CD4-positive, alpha-beta T cell treated with Interleukin-1 beta for 1 hour (primary cell): Measurements from ENCODE around the gene GPATCH2.
"Not testable (repeated sequence)": the region's sequence is repeated elsewhere in the genome, so short reads cannot be mapped to it uniquely, and the experiment has no call there.

Experiments used
- DNase-seq, 2 donors: peaks; one replicate each; pipeline ENCODE4 v3.0.0-alpha.2; 2020 to 2022

The GPATCH2 gene

DNA sequence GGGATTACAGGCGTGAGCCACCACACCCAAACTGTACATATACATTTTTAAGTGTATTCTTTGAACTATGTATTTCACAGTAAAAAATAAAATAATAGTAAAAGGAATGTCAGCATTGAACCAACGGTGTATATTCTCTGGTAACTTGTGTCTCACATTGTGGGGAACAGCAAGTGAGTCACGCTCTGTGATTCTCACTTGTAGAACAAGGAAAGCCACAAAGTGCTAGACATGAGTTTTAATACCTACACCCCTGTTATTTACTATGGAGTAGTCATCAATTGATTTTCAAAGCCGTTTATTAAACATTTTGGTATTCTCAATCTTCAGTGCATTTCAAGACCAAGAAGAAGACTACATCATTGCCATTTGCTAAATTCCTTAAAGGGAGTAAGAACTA lies 197.2 kb downstream of the GPATCH2 start:
- DNase-seq: no peak

DNA sequence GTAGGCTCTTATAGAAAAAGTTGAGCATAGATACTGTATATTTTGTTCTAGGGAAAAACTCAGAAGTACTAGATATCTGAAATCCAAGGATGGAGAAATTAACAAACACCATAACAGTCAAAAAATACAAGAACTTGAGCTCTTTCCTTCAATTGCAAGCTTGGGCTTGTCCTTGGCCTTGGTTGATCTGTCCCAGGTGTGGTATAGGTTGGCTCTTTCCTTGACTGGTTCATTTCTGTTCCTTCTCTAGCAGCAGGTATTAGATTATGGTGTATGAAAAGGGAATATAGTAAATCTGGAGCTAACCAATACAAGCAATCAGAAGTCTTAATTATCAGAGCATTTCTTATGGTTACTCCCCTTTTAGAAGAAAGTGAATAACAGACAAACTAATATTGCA lies 198.6 kb downstream of the GPATCH2 start:
- no peak for DNase-seq

GRCh38 chr1:217431395-217431794 lies 199.5 kb downstream of the GPATCH2 start:
- DNase-seq: no peak

DNA sequence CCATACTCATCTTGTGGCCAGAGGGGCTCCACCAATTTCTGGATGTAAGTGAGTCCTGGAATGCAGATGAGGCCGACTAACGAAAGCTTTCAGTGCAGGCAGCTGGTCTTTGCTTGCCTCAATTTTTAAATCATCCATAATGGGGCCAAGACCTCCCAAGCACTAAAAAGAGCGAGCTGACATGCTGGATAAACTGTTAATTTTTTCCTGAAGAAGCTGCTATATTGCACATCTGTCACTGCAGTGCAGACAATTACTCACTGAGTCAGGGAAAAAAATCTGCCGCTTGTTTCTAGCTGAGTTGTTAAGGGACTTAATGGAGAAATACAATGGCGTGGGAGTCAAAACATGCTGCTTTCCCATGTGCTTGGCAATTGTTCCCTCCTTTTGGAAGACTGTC lies 205.5 kb downstream of the GPATCH2 start:
- DNase-seq: no peak

GRCh38 chr1:217419194-217419551 lies 211.7 kb downstream of the GPATCH2 start:
- DNase-seq: no peak

DNA sequence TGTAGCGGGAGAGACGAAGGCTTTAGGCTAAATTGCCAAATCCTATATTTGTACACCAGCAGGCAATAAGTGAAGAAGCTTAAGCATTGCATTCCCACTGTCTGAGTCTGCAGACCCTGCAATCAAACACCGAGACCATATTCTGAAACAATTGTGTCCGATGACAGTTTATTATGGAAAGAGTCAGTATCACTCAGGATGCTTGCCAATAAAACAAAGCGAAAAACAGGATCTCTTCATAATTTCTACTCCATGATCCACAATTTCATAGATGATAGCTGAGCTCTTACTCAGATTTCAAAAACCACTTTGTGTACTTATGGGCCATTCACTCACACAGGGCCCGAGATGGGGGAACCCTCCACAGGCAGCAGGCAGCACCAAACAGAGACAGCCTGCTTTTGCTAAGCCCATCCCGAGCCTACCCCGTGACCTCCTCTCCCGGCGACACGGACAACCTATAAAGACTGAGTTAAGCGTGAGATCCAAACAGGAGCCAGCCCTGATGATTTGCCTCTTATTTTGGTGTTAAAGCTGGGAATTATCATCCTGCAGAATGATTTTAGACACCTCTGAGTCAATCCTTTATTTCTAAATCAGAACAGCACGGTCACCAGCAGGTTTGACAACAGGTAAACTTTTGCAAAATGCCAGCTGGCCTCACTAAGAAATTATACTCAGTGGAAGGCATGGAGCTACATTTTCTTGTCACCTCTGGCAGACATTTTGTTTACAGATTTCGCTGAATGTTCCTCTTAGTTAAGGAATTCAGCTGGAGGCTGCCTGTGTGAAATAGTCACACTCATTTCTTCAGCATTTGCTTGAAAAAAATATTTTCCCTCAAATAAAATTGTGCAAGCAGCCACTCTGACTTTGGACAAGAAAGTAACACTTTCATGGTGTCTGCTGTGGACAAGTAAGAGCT lies 212.4 kb downstream of the GPATCH2 start:
- no peak for DNase-seq

- DNase-seq: no peak
Measured at GRCh38 chr1:217417363-217417762, 213.5 kb downstream of the GPATCH2 start.

GRCh38 chr1:217407534-217408001 lies 223.3 kb downstream of the GPATCH2 start:
- no peak for DNase-seq

- no peak for DNase-seq
Measured at GRCh38 chr1:217403026-217403720, 227.7 kb downstream of the GPATCH2 start.

- DNase-seq: no peak
Measured at GRCh38 chr1:217402301-217402700, 228.6 kb downstream of the GPATCH2 start.

DNA sequence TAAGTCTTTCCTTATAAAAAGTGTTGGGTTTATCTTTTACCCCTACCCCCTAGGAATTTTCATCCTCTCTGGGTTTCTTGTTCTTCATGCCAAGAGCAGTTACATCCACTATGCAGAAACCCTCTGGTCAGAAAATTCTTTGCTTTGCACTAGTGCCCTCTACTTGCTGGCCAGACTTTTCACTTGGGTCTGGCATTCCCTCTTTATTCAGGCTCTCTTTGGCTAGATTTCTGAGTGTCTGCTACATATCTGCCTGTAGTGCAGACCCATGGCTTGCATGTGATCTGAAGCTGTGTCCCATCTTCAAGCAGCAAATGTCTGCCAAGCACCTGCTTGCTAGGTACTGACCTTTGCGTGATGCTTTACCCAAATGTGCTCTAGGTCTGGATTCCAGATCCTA lies 237.0 kb downstream of the GPATCH2 start:
- no peak for DNase-seq

- no peak for DNase-seq
Measured at GRCh38 chr1:217392441-217392840, 238.4 kb downstream of the GPATCH2 start.

GRCh38 chr1:217389895-217390294 lies 241.0 kb downstream of the GPATCH2 start:
- DNase-seq: no peak

- DNase-seq: no peak
Measured at GRCh38 chr1:217388522-217389065, 242.3 kb downstream of the GPATCH2 start.

DNA sequence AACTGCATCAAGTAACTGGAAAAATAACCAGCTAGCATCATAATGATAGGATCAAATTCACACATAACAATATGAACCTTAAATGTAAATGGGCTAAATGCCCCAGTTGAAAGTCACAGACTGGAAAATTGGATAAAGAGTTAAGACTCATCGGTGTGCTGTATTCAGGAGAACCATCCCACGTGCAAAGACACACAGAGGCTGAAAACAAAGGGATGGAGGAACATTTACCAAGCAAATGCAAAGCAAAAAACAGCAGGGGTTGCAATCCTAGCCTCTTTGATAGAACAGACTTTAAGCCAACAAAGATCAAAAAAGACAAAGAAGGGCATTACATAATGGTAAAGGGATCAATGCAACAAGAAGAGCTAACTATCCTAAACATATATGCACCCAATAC lies 249.1 kb downstream of the GPATCH2 start:
- DNase-seq: not testable (repeated sequence)

- not testable (repeated sequence) for DNase-seq
Measured at GRCh38 chr1:217379804-217380203, 251.1 kb downstream of the GPATCH2 start.

DNA sequence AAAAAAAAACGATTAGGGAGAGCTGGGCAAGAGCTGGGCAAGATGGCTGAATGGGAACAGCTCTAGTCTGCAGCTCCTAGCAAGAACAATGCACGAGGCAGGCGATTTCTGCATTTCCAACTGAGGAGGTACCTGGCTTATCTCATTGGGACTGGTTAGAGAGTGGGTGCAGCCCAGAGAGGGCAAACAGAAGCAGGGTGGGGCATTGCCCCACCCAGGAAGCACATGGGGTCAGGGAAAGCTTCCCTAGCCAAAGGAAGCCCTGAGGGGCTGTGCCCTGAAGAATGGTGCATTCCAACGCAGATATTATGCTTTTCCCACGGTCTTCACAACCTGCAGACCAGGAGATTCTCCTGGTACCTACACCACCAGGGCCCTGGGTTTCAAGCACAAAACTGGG lies 251.6 kb downstream of the GPATCH2 start:
- no peak for DNase-seq
